Measurements from ENCODE around the gene RPTOR. TPM values are rescaled to one million over a fixed set of nuclear protein-coding genes. Genes with fewer than 3 reads are reported as not detected.

RPTOR gene
- polyA plus RNA-seq, 1 donor from 2014 or later = 8.0 TPM

DNA sequence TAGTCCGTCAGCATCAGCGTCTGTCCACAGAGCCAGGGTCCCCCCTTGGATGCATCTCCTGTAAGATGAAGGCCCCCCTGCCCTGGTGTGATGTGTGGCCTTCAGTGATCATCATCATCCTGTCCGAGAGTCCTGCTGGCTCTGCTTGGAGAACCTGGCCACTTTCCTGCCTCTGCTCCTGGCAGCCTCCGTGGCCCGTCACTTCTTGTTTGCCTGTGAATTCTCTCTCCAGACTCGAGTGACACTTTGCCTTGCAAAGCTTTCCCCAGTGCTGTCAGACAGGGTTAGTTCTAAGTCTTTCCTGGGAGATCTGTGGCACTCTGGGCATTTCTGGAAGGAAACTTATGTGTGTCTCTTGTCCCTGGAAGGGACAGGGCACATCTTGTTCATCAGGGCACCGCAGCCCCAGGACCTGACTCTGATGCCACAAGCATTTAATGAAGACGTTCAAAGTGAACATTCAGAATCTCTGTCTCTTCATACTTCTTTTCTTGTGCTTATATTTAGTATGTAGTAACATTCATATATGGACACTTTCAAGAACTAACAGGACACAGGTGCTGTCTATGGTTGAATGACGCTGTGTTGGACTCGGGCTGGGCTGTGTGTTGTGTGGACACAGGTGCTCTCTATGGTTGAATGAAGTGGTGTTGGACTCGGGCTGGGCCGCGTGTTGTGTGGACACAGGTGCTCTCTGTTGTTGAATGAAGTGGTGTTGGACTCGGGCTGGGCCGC is 68.5 kb downstream of the RPTOR start:
- no peaks in the 10 kb centered on the region for H4K20me1 ChIP-seq (ENCODE audit: insufficient read depth)
- no peaks in the 10 kb centered on the region for H3K79me2 ChIP-seq (replicated peaks; ENCODE audit: insufficient read depth, low read length)
- H3K4me2 ChIP-seq (ENCODE audit: low read length) = no peak overlapping the region
- no peak overlapping the region for H3K9ac ChIP-seq (ENCODE audit: low read length)
- H3K4me3 ChIP-seq (ENCODE audit: low read length) = no peak overlapping the region
- H3F3A ChIP-seq (ENCODE audit: insufficient read depth, low read length, poor library complexity, severe bottlenecking) = no peaks in the 10 kb centered on the region
- TF ChIP-seq, protein P1, sequence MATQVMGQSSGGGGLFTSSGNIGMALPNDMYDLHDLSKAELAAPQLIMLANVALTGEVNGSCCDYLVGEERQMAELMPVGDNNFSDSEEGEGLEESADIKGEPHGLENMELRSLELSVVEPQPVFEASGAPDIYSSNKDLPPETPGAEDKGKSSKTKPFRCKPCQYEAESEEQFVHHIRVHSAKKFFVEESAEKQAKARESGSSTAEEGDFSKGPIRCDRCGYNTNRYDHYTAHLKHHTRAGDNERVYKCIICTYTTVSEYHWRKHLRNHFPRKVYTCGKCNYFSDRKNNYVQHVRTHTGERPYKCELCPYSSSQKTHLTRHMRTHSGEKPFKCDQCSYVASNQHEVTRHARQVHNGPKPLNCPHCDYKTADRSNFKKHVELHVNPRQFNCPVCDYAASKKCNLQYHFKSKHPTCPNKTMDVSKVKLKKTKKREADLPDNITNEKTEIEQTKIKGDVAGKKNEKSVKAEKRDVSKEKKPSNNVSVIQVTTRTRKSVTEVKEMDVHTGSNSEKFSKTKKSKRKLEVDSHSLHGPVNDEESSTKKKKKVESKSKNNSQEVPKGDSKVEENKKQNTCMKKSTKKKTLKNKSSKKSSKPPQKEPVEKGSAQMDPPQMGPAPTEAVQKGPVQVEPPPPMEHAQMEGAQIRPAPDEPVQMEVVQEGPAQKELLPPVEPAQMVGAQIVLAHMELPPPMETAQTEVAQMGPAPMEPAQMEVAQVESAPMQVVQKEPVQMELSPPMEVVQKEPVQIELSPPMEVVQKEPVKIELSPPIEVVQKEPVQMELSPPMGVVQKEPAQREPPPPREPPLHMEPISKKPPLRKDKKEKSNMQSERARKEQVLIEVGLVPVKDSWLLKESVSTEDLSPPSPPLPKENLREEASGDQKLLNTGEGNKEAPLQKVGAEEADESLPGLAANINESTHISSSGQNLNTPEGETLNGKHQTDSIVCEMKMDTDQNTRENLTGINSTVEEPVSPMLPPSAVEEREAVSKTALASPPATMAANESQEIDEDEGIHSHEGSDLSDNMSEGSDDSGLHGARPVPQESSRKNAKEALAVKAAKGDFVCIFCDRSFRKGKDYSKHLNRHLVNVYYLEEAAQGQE (IDR thresholded peaks at IDR 0.05; ENCODE audit: borderline replicate concordance) = no peak
- no peak for TF ChIP-seq TAF1 (IDR thresholded peaks at IDR 0.05; ENCODE audit: low read depth)
- TF ChIP-seq MXI1 (conservative IDR thresholded peaks at IDR 0.05; ENCODE audit: poor library complexity, severe bottlenecking) = no peak
- no peak for TF ChIP-seq POLR2AphosphoS5 (IDR thresholded peaks at IDR 0.05)
- TF ChIP-seq EP300 (conservative IDR thresholded peaks at IDR 0.05; ENCODE audit: poor library complexity, severe bottlenecking) = no peak
- TF ChIP-seq, protein P2, sequence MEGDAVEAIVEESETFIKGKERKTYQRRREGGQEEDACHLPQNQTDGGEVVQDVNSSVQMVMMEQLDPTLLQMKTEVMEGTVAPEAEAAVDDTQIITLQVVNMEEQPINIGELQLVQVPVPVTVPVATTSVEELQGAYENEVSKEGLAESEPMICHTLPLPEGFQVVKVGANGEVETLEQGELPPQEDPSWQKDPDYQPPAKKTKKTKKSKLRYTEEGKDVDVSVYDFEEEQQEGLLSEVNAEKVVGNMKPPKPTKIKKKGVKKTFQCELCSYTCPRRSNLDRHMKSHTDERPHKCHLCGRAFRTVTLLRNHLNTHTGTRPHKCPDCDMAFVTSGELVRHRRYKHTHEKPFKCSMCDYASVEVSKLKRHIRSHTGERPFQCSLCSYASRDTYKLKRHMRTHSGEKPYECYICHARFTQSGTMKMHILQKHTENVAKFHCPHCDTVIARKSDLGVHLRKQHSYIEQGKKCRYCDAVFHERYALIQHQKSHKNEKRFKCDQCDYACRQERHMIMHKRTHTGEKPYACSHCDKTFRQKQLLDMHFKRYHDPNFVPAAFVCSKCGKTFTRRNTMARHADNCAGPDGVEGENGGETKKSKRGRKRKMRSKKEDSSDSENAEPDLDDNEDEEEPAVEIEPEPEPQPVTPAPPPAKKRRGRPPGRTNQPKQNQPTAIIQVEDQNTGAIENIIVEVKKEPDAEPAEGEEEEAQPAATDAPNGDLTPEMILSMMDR (IDR thresholded peaks at IDR 0.05; ENCODE audit: poor library complexity, severe bottlenecking) = no peak
- TF ChIP-seq SMC3 (conservative IDR thresholded peaks at IDR 0.05; ENCODE audit: poor library complexity) = no peak
- TF ChIP-seq EZH2 (IDR thresholded peaks at IDR 0.05; ENCODE audit: borderline replicate concordance, insufficient read depth, low read length, poor library complexity, severe bottlenecking) = no peak
- TF ChIP-seq RAD21 (conservative IDR thresholded peaks at IDR 0.05) = no peak
- no peaks in the 10 kb centered on the region for H3K36me3 ChIP-seq (ENCODE audit: insufficient read depth, low read length)
- H3K27ac ChIP-seq (ENCODE audit: low read length) = no peak overlapping the region
- no peaks in the 10 kb centered on the region for H3K9me3 ChIP-seq (ENCODE audit: low read length)
- H3K9me2 ChIP-seq (ENCODE audit: insufficient read depth, low read length) = no peaks in the 10 kb centered on the region
- no peaks in the 10 kb centered on the region for H3K27me3 ChIP-seq (ENCODE audit: insufficient read depth, low read depth, low read length)
- no peak overlapping the region for H2AFZ ChIP-seq (ENCODE audit: low read depth, low read length)

DNA sequence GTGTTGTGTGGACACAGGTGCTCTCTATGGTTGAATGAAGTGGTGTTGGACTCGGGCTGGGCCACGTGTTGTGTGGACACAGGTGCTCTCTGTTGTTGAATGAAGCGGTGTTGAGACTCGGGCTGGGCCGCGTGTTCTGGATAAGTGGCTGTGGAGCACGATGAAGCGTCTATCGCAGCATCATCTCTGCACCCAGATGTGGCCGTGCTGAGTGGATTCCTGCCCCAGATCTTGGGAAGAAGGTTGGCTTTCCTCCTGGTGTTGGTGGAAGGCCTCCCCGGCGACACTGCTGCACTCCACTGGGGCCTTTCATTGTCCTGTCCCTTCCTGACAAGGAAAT is 69.1 kb downstream of the RPTOR start:
- Histone ChIP-seq H3K4me3 (ENCODE audit: low read length) (no peak overlapping the region), H2AFZ (ENCODE audit: low read depth, low read length) (no peak overlapping the region), H4K20me1 (ENCODE audit: insufficient read depth) (no peaks in the 10 kb centered on the region), H3F3A (ENCODE audit: insufficient read depth, low read length, poor library complexity, severe bottlenecking) (no peaks in the 10 kb centered on the region), H3K36me3 (ENCODE audit: insufficient read depth, low read length) (no peaks in the 10 kb centered on the region), H3K9me3 (ENCODE audit: low read length) (no peaks in the 10 kb centered on the region), H3K27me3 (ENCODE audit: insufficient read depth, low read depth, low read length) (no peaks in the 10 kb centered on the region), H3K9ac (ENCODE audit: low read length) (no peak overlapping the region), H3K79me2 (replicated peaks; ENCODE audit: insufficient read depth, low read length) (no peaks in the 10 kb centered on the region), H3K4me2 (ENCODE audit: low read length) (no peak overlapping the region), H3K9me2 (ENCODE audit: insufficient read depth, low read length) (no peaks in the 10 kb centered on the region), H3K27ac (ENCODE audit: low read length) (no peak overlapping the region)
- TF ChIP-seq RAD21 (conservative IDR thresholded peaks at IDR 0.05) = no peak
- TF ChIP-seq, protein P2 (IDR thresholded peaks at IDR 0.05; ENCODE audit: poor library complexity, severe bottlenecking) = no peak
- TF ChIP-seq EP300 (conservative IDR thresholded peaks at IDR 0.05; ENCODE audit: poor library complexity, severe bottlenecking) = no peak
- TF ChIP-seq, protein P1 (IDR thresholded peaks at IDR 0.05; ENCODE audit: borderline replicate concordance) = no peak
- no peak for TF ChIP-seq TAF1 (IDR thresholded peaks at IDR 0.05; ENCODE audit: low read depth)
- TF ChIP-seq SMC3 (conservative IDR thresholded peaks at IDR 0.05; ENCODE audit: poor library complexity) = no peak
- TF ChIP-seq MXI1 (conservative IDR thresholded peaks at IDR 0.05; ENCODE audit: poor library complexity, severe bottlenecking) = no peak
- no peak for TF ChIP-seq EZH2 (IDR thresholded peaks at IDR 0.05; ENCODE audit: borderline replicate concordance, insufficient read depth, low read length, poor library complexity, severe bottlenecking)
- no peak for TF ChIP-seq POLR2AphosphoS5 (IDR thresholded peaks at IDR 0.05)
